PFSK-1 (cell line): ENCODE results near the gene PIK3R6.

Source experiments
- FOXP2 ChIP-seq: optimal IDR thresholded peaks from 2 replicates; pipeline ENCODE3; 2011; ENCODE audit warnings: borderline replicate concordance, control low read depth, inconsistent platforms; ENCODE audit not compliant: insufficient read depth; ENCODE audit errors: extremely low read length, extremely low read depth
- POLR2AphosphoS5 ChIP-seq: IDR thresholded peaks from 2 replicates; pipeline ENCODE4 v1.6.1; 2012; ENCODE audit warnings: low read depth, mild to moderate bottlenecking, control low read depth, low read length, moderate library complexity
- REST ChIP-seq, 2 experiments: IDR thresholded peaks; 2 replicates each; pipeline versions ENCODE4 v1.6.1 to v1.8.0; 2011 to 2012; ENCODE audit warnings: low read depth in 2 of 2, low read length in 2 of 2, control low read depth in 1 of 2, inconsistent platforms in 1 of 2, mild to moderate bottlenecking in 1 of 2, moderate library complexity in 1 of 2; ENCODE audit not compliant: insufficient read depth in 1 of 2
- SIN3A ChIP-seq: IDR thresholded peaks from 2 replicates; pipeline ENCODE4 v1.6.1; 2012; ENCODE audit warnings: mild to moderate bottlenecking, low read length, moderate library complexity, borderline replicate concordance; ENCODE audit not compliant: insufficient read depth
- TAF1 ChIP-seq: IDR thresholded peaks from 2 replicates; pipeline ENCODE4 v1.6.1; 2012; ENCODE audit warnings: low read length, control low read depth, borderline replicate concordance; ENCODE audit not compliant: insufficient read depth

GRCh38 chr17:8823279-8823678 lies 44.2 kb downstream of the PIK3R6 start:
- no peak for TF ChIP-seq POLR2AphosphoS5
- no peak for TF ChIP-seq REST (IDR thresholded peaks at IDR 0.05; ENCODE audit: insufficient read depth in 1 of 2, low read depth in 2 of 2, low read length in 2 of 2)
- TF ChIP-seq TAF1: no peak
- TF ChIP-seq SIN3A: no peak
- no peak for TF ChIP-seq FOXP2
